Chondrocyte (in vitro differentiated cells): ENCODE data around the gene CUBN. TPM values are rescaled to one million over a fixed set of nuclear protein-coding genes. Genes with fewer than 3 reads are reported as not detected.

Experiments used
- DNase-seq: peaks from one replicate; pipeline ENCODE4 v3.0.0; 2021; ENCODE audit warnings: mixed read lengths, low spot score
- H3K27ac Mint-ChIP-seq: one replicate; pipeline ENCODE4 v1.8.0; 2021; ENCODE audit warnings: mild to moderate bottlenecking, moderate library complexity, mixed read lengths; ENCODE audit not compliant: unreplicated experiment
- H3K27me3 Mint-ChIP-seq: 2 replicates; pipeline ENCODE4 v1.8.0; 2021; ENCODE audit warnings: low read depth, mixed read lengths
- H3K36me3 Mint-ChIP-seq: 2 replicates; pipeline ENCODE4 v1.8.0; 2021; ENCODE audit warnings: low read depth, mixed read lengths
- H3K4me1 Mint-ChIP-seq: 2 replicates; pipeline ENCODE4 v1.8.0; 2021; ENCODE audit warnings: low read depth, mild to moderate bottlenecking, mixed read lengths
- H3K4me3 Mint-ChIP-seq: one replicate; pipeline ENCODE4 v1.8.0; 2021; ENCODE audit warnings: mild to moderate bottlenecking, moderate library complexity, mixed read lengths; ENCODE audit not compliant: unreplicated experiment
- H3K9me3 Mint-ChIP-seq: 2 replicates; pipeline ENCODE4 v1.8.0; 2021; ENCODE audit warnings: low read depth, mixed read lengths
- total RNA-seq: library from RNA; stranded (reverse); gene quantifications from 3 replicates; pipeline ENCODE4 v1.2.1, GENCODE V29; 2021
- TF ChIP-seq, protein P1 (sequence below): fragments of 200-600 bp; sonication (generic); IDR thresholded peaks from 2 replicates; pipeline ENCODE4 v1.5.0; 2021; ENCODE audit warnings: antibody characterized with exemption, mild to moderate bottlenecking, moderate library complexity

CUBN gene
- total RNA-seq, 1 donor from 2014 or later: 1.0 TPM

DNA sequence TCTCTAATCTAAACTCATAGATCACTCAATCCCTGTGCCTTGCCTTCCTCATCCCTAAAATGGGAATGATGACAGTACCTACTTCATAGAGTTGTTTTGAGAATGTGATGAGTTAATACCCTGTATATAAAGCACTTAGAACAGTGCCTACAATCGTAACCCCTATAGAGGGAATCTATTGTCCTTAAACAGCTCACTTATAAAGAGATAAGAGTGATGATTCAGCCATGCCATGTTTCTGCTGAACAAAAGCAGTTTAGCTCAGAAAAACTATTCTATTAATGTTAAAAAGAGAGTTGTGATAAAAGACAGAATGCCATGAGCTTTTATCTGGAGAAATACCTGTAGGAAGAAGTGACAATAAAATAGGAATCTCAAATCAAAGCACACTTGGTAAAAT lies 63.6 kb downstream of the CUBN start:
- H3K4me1 Mint-ChIP-seq: peaks cover 62% of the 10 kb centered on the region
- H3K36me3 Mint-ChIP-seq: no peaks in the 10 kb centered on the region
- H3K27me3 Mint-ChIP-seq: no peaks in the 10 kb centered on the region
- H3K9me3 Mint-ChIP-seq: peaks cover 8% of the 10 kb centered on the region
- no peak overlapping the region for H3K4me3 Mint-ChIP-seq
- H3K27ac Mint-ChIP-seq: no peak overlapping the region
- DNase-seq: no peak
- TF ChIP-seq, protein P1, sequence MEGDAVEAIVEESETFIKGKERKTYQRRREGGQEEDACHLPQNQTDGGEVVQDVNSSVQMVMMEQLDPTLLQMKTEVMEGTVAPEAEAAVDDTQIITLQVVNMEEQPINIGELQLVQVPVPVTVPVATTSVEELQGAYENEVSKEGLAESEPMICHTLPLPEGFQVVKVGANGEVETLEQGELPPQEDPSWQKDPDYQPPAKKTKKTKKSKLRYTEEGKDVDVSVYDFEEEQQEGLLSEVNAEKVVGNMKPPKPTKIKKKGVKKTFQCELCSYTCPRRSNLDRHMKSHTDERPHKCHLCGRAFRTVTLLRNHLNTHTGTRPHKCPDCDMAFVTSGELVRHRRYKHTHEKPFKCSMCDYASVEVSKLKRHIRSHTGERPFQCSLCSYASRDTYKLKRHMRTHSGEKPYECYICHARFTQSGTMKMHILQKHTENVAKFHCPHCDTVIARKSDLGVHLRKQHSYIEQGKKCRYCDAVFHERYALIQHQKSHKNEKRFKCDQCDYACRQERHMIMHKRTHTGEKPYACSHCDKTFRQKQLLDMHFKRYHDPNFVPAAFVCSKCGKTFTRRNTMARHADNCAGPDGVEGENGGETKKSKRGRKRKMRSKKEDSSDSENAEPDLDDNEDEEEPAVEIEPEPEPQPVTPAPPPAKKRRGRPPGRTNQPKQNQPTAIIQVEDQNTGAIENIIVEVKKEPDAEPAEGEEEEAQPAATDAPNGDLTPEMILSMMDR: no peak

DNA sequence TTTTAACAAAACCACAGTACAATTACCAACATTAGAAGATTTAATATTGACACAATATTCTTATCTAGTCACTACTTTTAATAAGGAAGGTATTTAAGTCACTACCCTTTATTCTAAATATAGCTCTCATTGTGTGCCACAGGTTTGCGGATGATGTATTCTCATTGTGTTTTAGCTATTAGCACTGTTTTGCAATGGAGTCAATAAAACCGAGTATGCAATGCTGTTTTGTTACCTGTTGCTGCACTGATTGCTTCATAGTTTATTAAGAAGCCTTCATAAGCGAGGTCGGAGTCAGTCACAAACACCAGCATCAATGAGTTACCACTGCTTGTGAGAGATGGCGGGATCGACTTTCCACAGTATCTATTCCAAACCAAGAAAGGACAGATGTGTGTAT lies 64.3 kb downstream of the CUBN start:
- no peak overlapping the region for H3K4me3 Mint-ChIP-seq
- peaks cover 68% of the 10 kb centered on the region for H3K4me1 Mint-ChIP-seq
- H3K36me3 Mint-ChIP-seq: no peaks in the 10 kb centered on the region
- H3K27ac Mint-ChIP-seq: no peak overlapping the region
- peaks cover 9% of the 10 kb centered on the region for H3K9me3 Mint-ChIP-seq
- TF ChIP-seq, protein P1: no peak
- no peak for DNase-seq
- no peaks in the 10 kb centered on the region for H3K27me3 Mint-ChIP-seq

DNA sequence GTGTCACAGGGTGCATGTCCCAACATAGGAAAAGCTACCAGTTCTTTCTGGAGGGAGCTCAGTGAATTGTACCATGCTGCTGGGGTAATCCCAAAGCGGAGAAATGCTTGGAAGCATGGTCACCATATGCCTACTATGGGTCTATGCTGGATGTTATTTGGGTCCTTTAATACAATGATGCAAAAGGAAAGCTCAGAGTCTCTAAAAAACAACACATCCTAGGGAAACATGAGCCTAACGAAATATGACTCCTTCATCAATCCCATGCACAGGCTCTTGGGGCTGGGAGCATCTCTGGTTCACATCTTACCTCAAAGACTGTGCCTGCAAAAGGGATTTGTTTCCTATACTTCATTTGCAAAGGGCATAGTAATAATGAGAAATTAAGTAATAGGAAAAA lies 65.2 kb downstream of the CUBN start:
- H3K27ac Mint-ChIP-seq: peak overlapping the region; percentile 22

DNA sequence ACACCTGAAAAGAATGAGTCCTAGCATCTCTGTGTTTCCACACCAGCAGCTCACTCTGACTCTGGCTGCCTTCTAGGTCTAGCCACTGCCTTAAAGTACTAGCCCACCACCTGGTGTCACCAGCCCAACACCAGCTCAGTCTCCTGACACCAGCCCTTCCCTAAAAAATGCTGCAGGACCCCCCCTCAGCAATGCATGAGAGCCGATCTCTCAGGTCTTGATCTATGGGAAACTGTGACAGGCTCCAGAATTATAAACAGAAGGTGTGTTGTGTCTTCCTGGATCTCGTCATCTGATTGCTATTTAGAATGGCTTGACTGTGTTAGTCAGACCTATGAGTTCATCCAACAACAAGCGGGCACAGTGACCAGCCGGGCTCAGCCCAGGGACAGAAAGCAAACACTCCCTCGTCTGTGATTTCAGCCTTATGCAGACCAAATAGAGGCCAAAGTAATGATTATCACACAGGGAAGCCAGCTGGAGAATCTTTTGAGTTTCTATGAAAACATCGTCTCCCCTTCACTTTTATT lies 66.6 kb downstream of the CUBN start:
- Mint-ChIP-seq H3K4me3 (peak overlapping the region; percentile 18), H3K9me3 (peaks cover 6% of the 10 kb centered on the region), H3K27me3 (no peaks in the 10 kb centered on the region), H3K36me3 (no peaks in the 10 kb centered on the region), H3K4me1 (peaks cover 87% of the 10 kb centered on the region), H3K27ac (peak overlapping the region; percentile 96)
- DNase-seq: no peak
- TF ChIP-seq, protein P1: peak; percentile 22

More for the DNA sequence above, 65.2 kb downstream of the CUBN start:
- no peaks in the 10 kb centered on the region for H3K36me3 Mint-ChIP-seq
- no peak for DNase-seq
- TF ChIP-seq, protein P1: no peak
- H3K4me1 Mint-ChIP-seq: peaks cover 76% of the 10 kb centered on the region
- H3K27me3 Mint-ChIP-seq: no peaks in the 10 kb centered on the region
- no peak overlapping the region for H3K4me3 Mint-ChIP-seq
- peaks cover 8% of the 10 kb centered on the region for H3K9me3 Mint-ChIP-seq

DNA sequence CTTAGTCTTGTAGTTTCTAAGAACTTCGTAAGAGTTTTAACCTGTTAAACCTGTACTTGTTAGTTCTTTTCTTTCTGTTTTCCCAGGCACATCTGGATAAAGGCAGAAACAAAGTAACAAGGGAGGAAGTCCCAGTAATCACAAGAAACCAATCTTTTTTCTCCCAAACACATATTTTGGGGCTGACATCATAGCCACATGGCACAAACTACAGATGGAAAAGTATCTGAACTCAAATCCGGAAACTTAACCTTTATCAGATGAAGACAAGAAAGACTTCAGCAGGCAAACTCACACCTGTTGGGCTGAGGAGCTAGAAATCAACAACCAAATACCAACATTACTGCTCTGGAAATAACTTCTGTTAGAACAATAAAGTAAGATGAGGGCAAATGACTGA lies 67.1 kb downstream of the CUBN start:
- H3K4me3 Mint-ChIP-seq: peak overlapping the region; percentile 14
- TF ChIP-seq, protein P1: no peak
- peaks cover 82% of the 10 kb centered on the region for H3K4me1 Mint-ChIP-seq
- H3K27ac Mint-ChIP-seq: peak overlapping the region; percentile 96
- no peaks in the 10 kb centered on the region for H3K27me3 Mint-ChIP-seq
- H3K36me3 Mint-ChIP-seq: no peaks in the 10 kb centered on the region
- peaks cover 6% of the 10 kb centered on the region for H3K9me3 Mint-ChIP-seq
- no peak for DNase-seq
